C4-2B (cell line): Measurements from ENCODE around the gene KLHL18.

Experiments used
- H3K27ac ChIP-seq: fragments of 450-650 bp; 2 replicates; pipeline ENCODE4 v1.5.1; 2017
- ZFX ChIP-seq: fragments of 450-650 bp; IDR thresholded peaks from 2 replicates; pipeline ENCODE4 v1.6.1; 2017
- TF ChIP-seq, protein P1 (sequence below): fragments of 450-650 bp; conservative IDR thresholded peaks from 2 replicates; pipeline ENCODE4 v1.5.1; 2017; ENCODE audit warnings: mild to moderate bottlenecking

Gene KLHL18

DNA sequence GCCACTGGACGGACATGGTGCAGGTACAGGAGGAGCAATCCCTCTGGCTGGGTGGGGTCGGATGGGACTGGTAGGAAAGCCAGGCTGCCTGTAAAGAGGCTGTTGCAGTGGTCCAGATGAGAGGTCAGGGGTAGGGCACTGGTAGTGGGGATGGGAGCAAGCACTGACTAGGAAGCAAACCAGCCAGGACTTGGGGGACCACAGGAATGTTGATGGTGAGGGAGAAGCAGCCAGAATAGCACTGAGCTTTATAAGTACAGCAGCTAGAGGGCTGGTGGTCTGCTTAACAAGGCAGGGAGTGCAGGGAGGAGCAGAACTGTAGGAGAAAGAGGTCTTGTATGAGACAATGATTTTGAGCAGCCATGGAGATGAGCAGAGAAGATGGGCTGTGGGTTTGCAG, 59.4 kb downstream of the KLHL18 start:
- H3K27ac ChIP-seq, result no peak overlapping the region
- TF ChIP-seq, protein P1, sequence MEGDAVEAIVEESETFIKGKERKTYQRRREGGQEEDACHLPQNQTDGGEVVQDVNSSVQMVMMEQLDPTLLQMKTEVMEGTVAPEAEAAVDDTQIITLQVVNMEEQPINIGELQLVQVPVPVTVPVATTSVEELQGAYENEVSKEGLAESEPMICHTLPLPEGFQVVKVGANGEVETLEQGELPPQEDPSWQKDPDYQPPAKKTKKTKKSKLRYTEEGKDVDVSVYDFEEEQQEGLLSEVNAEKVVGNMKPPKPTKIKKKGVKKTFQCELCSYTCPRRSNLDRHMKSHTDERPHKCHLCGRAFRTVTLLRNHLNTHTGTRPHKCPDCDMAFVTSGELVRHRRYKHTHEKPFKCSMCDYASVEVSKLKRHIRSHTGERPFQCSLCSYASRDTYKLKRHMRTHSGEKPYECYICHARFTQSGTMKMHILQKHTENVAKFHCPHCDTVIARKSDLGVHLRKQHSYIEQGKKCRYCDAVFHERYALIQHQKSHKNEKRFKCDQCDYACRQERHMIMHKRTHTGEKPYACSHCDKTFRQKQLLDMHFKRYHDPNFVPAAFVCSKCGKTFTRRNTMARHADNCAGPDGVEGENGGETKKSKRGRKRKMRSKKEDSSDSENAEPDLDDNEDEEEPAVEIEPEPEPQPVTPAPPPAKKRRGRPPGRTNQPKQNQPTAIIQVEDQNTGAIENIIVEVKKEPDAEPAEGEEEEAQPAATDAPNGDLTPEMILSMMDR, result no peak
- no peak for TF ChIP-seq ZFX

DNA sequence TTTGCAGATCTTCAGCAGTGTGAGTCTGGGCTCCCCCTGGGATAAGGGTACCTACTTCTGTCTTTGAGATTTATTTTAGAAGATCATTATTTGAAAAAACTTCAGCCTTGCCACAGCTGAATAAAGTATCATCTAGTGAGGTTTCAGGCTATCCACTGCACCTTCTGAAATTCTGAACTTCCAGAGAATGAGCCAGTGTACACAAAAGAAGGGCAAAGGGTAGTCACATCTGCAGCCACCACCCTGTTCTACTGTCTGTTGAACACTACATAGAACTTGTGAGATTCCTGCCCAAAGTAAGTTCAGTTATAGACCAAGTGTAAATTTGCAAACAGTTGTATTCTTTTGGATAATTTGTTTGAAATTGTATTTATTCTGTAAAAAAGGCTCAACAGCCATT, 60.1 kb downstream of the KLHL18 start:
- TF ChIP-seq, protein P1, result no peak
- TF ChIP-seq ZFX, result no peak
- H3K27ac ChIP-seq, result no peak overlapping the region

DNA sequence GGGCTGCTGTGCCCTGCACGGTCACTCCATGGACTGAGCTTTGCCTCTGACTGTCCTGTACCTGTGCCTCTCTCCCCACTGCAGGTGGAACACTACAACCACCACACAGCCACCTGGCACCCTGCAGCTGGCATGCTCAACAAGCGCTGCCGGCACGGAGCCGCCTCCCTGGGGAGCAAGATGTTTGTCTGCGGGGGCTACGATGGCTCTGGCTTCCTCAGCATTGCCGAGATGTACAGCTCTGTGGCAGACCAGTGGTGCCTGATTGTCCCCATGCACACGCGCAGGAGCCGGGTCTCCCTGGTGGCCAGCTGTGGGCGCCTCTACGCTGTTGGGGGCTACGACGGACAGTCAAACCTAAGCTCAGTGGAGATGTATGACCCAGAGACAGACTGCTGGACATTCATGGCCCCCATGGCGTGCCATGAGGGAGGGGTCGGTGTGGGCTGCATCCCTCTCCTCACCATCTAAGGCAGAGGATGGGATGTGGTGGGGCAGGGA, 60.8 kb downstream of the KLHL18 start:
- H3K27ac ChIP-seq, result no peak overlapping the region
- TF ChIP-seq, protein P1, result no peak
- no peak for TF ChIP-seq ZFX

DNA sequence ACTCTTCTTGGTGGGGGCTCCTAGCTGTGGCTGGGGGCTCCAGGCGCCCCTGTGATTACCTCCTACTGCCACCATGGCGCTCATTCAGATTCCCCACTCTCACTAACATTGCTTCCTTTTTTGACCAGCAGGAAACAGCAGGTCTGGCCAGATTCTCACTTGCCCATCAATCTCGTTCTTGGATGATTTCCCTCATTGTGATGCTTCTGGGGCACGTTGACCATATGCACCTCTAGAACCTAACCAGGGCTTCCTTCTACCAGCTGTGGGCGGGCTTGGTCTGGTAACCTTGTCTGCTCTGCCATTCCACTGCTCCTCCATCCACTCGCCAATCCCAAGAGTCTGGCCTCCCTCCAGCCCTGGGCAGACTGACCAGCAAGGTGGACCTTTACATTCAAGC, 62.2 kb downstream of the KLHL18 start:
- H3K27ac ChIP-seq, result no peak overlapping the region
- TF ChIP-seq ZFX, result no peak
- TF ChIP-seq, protein P1, result no peak

DNA sequence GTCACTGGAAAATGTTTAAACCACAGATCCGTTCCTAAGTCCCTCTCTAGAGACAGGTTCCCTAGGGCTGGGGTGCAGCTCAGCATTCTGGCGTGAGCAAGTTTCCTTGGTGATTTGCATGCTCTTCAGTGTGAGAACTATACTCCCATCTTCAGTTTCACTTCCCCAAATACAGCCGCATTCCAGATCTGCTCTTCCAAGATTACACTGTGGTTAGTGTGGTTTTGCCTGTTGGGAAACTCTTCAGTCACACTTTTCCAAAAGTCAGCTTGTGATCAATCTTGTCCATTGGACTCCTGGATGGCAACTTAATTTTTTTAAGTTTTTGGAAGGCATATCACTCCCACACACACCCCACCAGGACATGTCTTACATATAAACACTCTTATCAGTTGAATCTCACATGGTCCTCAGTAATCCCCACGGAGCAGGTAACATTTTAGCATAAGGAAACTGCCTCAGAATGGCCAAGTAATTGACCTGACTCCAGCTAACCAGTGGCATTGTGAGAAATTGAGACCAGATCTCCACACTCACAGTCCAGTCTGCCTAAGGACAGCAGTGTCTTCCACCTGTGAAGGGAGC, 64.6 kb downstream of the KLHL18 start:
- no peak for TF ChIP-seq ZFX
- TF ChIP-seq, protein P1, result no peak
- no peak overlapping the region for H3K27ac ChIP-seq

DNA sequence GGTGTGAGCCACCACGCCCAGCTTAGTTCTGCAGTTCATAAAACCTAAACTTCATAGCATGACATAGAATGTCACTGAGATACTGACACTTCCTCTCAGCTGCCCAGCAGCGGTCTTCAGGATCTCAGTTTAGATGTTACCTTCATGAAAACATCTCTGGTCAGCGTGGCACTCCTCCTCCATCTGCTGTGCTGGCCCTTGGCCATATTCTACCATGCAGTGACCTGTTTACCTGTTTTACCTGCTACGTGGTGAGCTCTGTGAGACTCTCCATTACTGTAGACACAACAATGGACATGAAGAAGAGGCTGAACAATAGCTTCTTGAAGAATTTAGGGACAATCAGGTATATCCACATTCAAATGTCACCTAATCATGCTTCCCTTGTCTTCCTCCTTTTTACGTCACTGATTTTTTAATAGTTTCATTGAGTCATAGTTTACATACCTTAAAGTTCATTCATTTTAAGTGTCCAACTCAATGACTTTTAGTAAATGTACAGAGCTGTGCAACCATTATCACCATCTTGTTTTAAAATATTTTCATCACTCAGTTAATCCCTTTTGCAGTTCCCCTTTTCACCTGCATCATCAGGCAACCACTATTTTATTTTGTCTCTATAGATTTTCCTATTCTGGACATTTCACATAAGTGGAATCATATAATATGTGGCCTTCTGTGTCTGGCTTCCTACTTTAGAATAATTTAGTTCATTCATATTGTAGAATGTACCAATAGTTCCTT, 65.8 kb downstream of the KLHL18 start:
- TF ChIP-seq, protein P1, result no peak
- no peak for TF ChIP-seq ZFX

DNA sequence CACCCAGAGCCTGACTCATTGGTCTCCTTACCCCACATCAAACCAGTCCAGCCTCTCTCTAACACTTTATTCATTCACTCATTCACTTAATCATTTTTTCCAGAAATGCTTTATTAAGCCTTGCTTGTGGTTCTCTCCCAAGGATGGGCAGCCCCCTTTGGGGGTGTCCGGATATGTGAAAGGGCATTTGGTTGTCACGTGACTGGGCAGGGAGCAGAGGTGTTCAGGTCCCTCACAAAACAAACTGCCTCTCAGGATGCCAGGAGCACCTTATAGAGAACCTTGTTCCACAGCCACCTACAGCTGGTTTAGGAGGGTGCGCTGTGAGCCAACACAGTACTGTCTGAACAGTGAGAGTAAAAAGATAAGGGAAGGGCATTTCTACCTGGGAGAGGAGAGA, 72.3 kb downstream of the KLHL18 start:
- no peak overlapping the region for H3K27ac ChIP-seq
- TF ChIP-seq ZFX, result no peak
- TF ChIP-seq, protein P1, result no peak

More for the DNA sequence above, 65.8 kb downstream of the KLHL18 start:
- H3K27ac ChIP-seq, result no peak overlapping the region
